ENCODE results near the gene RAB3IL1.

RAB3IL1 gene

DNA sequence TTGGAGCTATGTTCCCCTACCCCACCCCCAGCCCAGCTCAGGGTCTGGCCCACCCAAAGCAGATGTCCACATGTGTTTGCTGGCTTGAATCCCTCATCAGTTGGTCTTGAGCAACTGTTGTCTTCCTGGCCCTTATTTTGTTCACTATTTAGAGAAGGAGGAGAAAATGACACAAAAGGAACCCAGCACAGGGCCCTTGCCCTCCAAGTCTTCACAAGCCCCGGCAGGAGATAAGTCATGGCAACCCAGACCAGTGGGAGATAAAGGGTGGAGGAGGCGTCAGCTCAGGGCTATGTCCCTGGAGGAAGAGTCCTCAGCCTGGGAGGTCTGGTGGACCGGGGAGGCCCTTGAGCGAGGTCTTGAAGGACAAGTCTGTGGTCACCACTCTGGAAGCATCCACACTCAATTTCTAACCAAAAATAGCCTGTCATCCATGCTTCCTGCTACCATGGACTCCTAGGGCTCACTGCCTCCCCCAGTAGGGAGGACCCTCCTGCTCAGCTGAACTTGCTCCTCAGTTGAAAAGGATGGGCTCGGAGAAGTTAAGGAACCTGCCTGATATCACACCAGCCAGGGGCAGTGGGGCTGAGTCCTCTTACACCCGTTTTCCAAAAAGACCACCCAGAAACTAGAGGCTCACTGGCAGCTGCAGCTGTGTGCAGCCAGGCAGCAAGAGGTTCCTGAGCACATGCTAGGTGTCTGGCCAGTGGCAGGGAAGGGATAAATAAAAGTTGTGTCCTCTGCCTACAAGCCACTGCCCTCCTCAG, 1.8 kb upstream of the RAB3IL1 start:
- Histone ChIP-seq H3K9me2 (replicated peaks; ENCODE audit: insufficient read depth, low read length) (no peaks in the 10 kb centered on the region), H3K27ac (ENCODE audit: low read depth, low read length) (no peak overlapping the region), H3K4me2 (ENCODE audit: low read depth, low read length, poor library complexity, severe bottlenecking) (no peak overlapping the region), H3K4me3 (ENCODE audit: insufficient read depth, low read length, poor library complexity, severe bottlenecking) (no peak overlapping the region), H3K9ac (ENCODE audit: low read length) (no peak overlapping the region), H4K20me1 (ENCODE audit: low read depth, low read length) (no peaks in the 10 kb centered on the region), H3K79me2 (ENCODE audit: insufficient read depth, low read length) (no peaks in the 10 kb centered on the region), H2AFZ (ENCODE audit: low read depth, low read length, severe bottlenecking) (no peak overlapping the region), H3K9me3 (ENCODE audit: insufficient read depth, low read length) (no peaks in the 10 kb centered on the region), H3K36me3 (ENCODE audit: low read length) (no peaks in the 10 kb centered on the region), H3K27me3 (ENCODE audit: low read length) (no peaks in the 10 kb centered on the region), H3F3A (ENCODE audit: insufficient read depth) (no peaks in the 10 kb centered on the region)
- TF ChIP-seq, protein P1, sequence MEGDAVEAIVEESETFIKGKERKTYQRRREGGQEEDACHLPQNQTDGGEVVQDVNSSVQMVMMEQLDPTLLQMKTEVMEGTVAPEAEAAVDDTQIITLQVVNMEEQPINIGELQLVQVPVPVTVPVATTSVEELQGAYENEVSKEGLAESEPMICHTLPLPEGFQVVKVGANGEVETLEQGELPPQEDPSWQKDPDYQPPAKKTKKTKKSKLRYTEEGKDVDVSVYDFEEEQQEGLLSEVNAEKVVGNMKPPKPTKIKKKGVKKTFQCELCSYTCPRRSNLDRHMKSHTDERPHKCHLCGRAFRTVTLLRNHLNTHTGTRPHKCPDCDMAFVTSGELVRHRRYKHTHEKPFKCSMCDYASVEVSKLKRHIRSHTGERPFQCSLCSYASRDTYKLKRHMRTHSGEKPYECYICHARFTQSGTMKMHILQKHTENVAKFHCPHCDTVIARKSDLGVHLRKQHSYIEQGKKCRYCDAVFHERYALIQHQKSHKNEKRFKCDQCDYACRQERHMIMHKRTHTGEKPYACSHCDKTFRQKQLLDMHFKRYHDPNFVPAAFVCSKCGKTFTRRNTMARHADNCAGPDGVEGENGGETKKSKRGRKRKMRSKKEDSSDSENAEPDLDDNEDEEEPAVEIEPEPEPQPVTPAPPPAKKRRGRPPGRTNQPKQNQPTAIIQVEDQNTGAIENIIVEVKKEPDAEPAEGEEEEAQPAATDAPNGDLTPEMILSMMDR (IDR thresholded peaks at IDR 0.05; ENCODE audit: insufficient read depth, low read length, poor library complexity, severe bottlenecking) = no peak
- TF ChIP-seq EZH2phosphoT487 (conservative IDR thresholded peaks at IDR 0.05; ENCODE audit: low read length) = no peak

DNA sequence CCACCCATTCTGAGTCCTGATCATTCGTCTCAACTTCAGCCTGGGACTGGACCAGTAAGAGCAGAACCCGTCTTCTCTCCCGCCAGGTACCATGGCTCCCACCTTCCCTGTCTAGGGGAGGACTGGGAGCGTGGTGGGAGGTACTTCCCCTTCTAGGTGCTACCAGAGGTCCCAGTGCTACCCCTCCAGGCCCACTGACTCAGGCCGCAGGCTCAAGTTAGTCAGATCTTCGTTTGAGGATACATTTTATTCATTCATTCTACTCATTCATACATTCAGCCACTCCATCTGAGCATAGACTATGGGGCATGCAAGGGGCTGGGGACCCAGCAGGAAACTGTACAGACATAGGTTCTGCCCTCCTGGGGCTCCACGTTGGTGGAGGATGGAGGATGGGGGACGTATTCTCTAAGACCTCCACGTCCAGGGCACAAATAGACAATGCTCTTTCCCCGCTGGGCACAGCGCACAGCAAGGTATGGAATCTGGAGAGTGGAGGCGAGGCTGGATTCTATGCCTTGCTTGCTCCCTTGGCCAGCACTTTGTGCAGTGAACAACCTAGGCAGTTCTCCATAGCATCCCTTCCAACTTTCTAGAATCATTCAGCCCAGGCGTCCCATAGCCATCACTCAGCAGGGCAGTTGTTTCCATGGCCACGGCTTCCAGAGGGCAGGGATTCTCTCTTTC, 1.0 kb upstream of the RAB3IL1 start:
- Histone ChIP-seq H3K36me3 (ENCODE audit: low read length) (no peaks in the 10 kb centered on the region), H3K9me3 (ENCODE audit: insufficient read depth, low read length) (no peaks in the 10 kb centered on the region), H3K79me2 (ENCODE audit: insufficient read depth, low read length) (no peaks in the 10 kb centered on the region), H3K4me3 (ENCODE audit: insufficient read depth, low read length, poor library complexity, severe bottlenecking) (no peak overlapping the region), H3K4me2 (ENCODE audit: low read depth, low read length, poor library complexity, severe bottlenecking) (no peak overlapping the region), H3K9ac (ENCODE audit: low read length) (no peak overlapping the region), H3F3A (ENCODE audit: insufficient read depth) (no peaks in the 10 kb centered on the region), H3K27me3 (ENCODE audit: low read length) (no peaks in the 10 kb centered on the region), H2AFZ (ENCODE audit: low read depth, low read length, severe bottlenecking) (no peak overlapping the region), H3K27ac (ENCODE audit: low read depth, low read length) (no peak overlapping the region), H4K20me1 (ENCODE audit: low read depth, low read length) (no peaks in the 10 kb centered on the region), H3K9me2 (replicated peaks; ENCODE audit: insufficient read depth, low read length) (no peaks in the 10 kb centered on the region)
- TF ChIP-seq EZH2phosphoT487 (conservative IDR thresholded peaks at IDR 0.05; ENCODE audit: low read length) = no peak
- TF ChIP-seq, protein P1 (IDR thresholded peaks at IDR 0.05; ENCODE audit: insufficient read depth, low read length, poor library complexity, severe bottlenecking) = no peak

DNA sequence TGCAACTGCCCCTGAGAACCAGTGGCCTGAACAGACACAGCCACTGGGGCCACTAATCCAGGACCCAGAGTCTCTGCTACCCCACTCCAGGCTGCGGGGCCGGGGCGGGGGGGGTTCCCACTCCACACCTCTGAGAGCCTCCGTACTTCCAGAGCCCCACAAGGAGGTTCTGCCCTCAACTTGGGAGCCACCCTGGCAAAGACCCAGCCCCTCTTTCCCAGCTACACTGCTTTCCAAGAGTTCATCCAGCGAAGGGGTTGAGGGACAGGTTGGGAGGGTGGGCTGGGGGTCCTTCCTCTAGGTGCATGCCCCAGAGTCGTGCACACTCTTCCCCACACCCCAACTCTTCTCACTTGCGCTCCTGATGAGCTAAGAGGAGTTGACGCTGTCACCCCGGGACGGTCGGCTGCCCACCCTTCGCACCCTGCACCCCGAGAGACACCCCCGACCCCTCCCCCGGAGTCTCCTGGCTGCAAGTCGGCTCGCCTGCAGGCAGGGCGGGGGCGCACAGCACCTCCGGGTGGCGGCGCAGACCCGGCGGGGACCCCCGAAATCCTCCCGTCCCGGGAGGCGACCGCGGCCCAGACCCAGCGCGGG, 531 bp downstream of the RAB3IL1 start:
- Histone ChIP-seq H3K27ac (ENCODE audit: low read depth, low read length) (no peak overlapping the region), H4K20me1 (ENCODE audit: low read depth, low read length) (no peaks in the 10 kb centered on the region), H3K4me2 (ENCODE audit: low read depth, low read length, poor library complexity, severe bottlenecking) (no peak overlapping the region), H3K36me3 (ENCODE audit: low read length) (no peaks in the 10 kb centered on the region), H3K9ac (ENCODE audit: low read length) (no peak overlapping the region), H3K79me2 (ENCODE audit: insufficient read depth, low read length) (no peaks in the 10 kb centered on the region), H3F3A (ENCODE audit: insufficient read depth) (no peaks in the 10 kb centered on the region), H3K9me3 (ENCODE audit: insufficient read depth, low read length) (no peaks in the 10 kb centered on the region), H2AFZ (ENCODE audit: low read depth, low read length, severe bottlenecking) (no peak overlapping the region), H3K4me3 (ENCODE audit: insufficient read depth, low read length, poor library complexity, severe bottlenecking) (no peak overlapping the region), H3K27me3 (ENCODE audit: low read length) (no peaks in the 10 kb centered on the region), H3K9me2 (replicated peaks; ENCODE audit: insufficient read depth, low read length) (no peaks in the 10 kb centered on the region)
- TF ChIP-seq, protein P1 (IDR thresholded peaks at IDR 0.05; ENCODE audit: insufficient read depth, low read length, poor library complexity, severe bottlenecking) = no peak
- no peak for TF ChIP-seq EZH2phosphoT487 (conservative IDR thresholded peaks at IDR 0.05; ENCODE audit: low read length)

All from SU-DHL-6 (cell line).